Prostate gland (tissue), 2 donors: ENCODE data around the gene TNS1.

Experiments
- CTCF ChIP-seq, 4 experiments: fragments of 200-600 bp in 2 of 4; fragments of 450-650 bp in 2 of 4; sonication (generic) in 2 of 4; IDR thresholded peaks; 1 replicate in 3 of 4; 2 replicates in 1 of 4; pipeline ENCODE4 v1.5.1; 2016 to 2019; ENCODE audit warnings: antibody characterized with exemption in 4 of 4, mild to moderate bottlenecking in 2 of 4, moderate library complexity in 2 of 4
- POLR2A ChIP-seq: fragments of 450-650 bp; IDR thresholded peaks from one replicate; pipeline ENCODE4 v1.6.1; 2016; ENCODE audit warnings: antibody characterized with exemption, mild to moderate bottlenecking
- POLR2AphosphoS5 ChIP-seq: sonication (generic); formaldehyde crosslinking; IDR thresholded peaks from one replicate; pipeline ENCODE4 v1.6.1; 2017; ENCODE audit warnings: antibody characterized with exemption

- TF ChIP-seq POLR2AphosphoS5 (peak; percentile 13), CTCF (IDR thresholded peaks at IDR 0.05) (no peak), POLR2A (no peak)
Observed at GRCh38 chr2:217835931-217836891, 166.6 kb downstream of the TNS1 start.
